Measurements from ENCODE around the gene CALML3. TPM values are rescaled to one million over a fixed set of nuclear protein-coding genes. Genes with fewer than 3 reads are reported as not detected.

The CALML3 gene
- polyA plus RNA-seq, 1 donor = 0.45 TPM

- DNase-seq = no peak
Measured at GRCh38 chr10:5543623-5544022, 18.9 kb downstream of the CALML3 start.

- DNase-seq = no peak
Measured at GRCh38 chr10:5544216-5544805, 19.6 kb downstream of the CALML3 start.

DNA sequence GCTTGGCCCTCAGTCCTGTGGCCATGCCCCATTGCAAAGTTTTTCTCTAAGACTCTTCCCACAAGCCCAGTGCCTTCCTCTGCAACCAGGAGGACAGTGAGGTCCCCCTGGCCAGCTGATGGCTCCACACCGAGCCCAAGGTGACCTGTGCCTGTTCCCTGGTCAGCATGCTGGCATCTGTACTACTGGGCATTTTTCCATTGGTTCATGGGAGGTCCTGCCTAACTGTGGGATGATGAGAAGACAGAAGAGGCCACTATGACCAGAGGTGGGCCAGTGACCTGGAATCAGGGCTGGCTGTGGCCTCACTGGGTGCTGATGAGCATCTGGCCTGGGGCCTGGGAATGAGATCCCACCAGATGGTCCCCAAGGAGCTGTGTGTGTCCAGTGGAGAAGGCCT, 20.2 kb downstream of the CALML3 start:
- DNase-seq = no peak

GRCh38 chr10:5545426-5545777, 20.6 kb downstream of the CALML3 start:
- DNase-seq = no peak

DNA sequence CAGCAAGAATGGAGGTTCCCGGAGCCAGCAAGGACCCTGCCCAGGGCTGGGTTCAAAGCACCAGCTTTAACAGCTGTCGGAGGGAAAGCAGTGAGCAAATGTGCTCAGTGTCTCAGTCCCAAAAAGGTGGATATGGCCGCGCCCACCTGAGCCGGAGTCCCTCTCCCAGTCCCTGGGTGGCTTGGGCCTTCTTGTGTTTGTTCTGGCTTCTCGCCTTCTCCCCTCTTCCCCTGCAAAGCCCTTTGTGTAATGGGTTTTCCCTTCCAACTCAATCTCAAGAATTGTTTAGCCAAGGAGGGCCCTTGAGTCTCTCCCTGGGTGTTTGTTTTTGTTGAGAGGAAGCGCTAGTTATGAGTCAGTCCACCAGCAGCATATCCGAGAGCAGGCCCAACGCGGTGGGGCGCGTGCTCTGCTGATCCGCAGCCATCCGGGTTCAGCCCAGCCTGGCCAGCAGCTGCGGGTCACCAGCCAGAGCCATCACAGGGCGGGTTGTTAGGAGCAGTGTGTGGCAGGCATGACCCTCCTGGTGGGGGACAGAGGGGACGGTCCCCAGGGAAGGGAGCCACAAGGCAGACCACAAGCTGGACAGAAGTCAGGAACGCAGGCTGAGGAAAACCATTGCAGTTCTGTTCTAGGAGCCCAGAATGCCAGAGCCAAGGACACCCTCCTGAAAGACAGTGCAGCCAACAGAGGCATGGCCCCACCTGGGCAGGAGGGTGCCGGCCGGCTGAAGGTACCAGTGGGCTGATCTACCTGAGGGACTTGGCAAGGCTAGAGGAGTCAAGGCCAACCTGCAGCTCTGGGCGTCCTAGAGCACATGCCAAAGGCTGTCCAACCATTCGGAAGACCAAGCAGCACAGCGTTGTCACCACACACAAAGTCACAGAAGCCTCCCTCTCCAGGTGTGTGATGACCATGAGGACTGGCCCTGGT, 21.3 kb downstream of the CALML3 start:
- DNase-seq = no peak

DNA sequence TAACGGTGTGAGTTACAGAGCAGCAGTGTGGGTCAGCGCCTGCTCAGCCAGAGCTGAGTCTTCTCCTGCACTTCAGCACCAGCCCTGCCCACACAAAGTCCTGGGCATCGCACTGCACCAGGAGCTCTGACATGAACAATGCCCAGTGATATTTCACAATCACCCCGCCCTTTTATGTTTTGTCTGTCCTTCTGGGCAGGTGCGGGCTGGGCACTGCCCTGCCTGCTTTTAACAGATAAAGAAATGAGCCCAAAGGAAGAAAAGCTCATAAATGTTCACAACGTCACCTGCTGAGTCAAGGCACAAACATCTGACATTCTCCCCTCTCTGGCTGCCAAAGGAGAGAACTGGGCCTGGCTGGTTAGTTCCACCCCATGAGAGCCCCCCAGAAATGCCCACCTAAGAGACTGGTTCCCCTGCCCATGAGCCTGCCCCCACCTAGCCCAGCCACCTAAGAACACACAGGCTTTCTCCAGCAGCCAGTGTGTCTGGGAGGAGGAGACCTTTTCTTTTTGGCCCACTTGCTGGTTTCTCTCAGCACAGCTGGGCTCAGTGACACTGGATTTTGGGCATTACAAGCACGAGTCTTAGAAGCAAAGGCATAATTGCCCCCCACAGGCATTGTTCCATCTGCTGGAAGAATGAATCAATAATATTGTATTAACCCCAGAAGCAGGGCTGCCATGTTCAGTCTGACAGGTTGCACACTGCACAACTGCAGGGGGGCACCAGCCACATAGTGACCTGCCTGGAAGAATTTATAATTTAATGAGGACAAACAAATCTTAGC, 22.3 kb downstream of the CALML3 start:
- no peak for DNase-seq

DNA sequence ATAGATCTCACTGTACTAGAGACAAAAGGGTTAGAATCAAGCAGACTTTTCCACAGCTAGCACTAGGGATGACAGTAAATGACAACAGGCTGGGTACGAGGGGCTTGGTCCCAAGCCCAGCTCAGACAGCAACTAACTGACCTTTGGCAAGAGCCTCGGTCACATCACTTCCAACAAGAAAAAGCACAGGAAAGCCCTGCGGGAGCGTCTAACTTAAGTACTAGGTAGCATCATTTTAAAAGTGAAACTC, 22.8 kb downstream of the CALML3 start:
- no peak for DNase-seq

- no peak for DNase-seq
Measured at GRCh38 chr10:5547931-5548660, 23.3 kb downstream of the CALML3 start.

- DNase-seq = no peak
Measured at GRCh38 chr10:5549462-5550249, 24.9 kb downstream of the CALML3 start.

DNA sequence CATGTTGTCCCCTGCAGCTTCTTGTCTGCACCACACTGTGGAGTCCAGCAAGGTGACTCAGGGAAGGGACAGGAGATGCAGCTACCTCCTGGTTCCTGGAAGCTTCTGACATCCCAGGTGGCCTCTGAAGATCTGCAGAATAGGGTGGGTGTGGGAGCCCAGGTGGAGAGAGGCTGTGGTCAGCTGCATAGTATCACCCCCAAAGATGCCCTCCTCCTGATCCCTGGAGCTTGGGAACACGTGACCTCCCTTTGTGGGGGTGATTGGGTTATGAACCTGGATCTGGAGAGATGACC, 25.4 kb downstream of the CALML3 start:
- no peak for DNase-seq

DNA sequence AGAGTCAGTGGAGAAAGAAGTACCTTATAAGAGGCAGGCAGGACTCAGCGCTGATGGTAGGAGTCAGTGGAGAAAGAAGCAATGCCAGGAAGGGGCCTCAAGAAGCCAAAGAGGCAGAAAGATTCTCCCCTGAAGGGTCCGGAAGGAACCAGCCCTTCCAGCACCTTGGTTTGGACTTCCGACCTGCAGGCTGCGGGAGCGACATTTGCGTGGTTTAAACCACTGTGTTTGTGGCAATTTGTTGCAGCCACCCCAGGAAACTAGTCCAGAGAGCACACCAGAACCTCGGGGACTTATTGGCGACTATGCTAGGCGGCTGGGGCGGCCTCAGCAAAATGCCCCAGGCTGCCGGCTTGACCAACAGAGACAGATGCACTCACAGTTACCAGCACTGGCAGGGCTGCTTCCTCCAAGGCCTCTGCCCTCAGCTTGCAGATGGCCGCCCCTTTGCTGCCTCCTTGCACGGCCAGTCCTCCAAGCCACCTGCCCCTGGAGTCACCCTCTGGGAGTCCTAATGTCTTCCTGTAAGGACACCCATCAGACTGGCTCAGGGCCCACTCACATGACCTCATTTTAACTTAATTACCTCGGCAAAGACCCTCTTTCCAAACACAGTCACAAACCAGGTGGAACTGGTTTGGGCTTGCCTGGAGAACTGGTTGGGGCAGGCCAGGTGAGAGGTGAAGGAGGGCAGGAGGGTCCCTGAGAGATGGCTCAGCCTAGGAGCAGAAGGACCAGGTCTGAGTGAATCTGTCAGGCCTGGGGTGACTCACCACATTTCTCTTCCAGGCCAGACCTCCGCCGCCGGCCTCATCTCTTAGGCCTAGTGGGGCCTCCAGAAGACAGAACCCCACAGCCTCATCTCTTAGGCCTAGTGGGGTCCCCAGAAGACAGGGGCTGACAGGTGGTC, 26.1 kb downstream of the CALML3 start:
- DNase-seq = no peak

- DNase-seq = no peak
Measured at GRCh38 chr10:5551531-5552375, 27.0 kb downstream of the CALML3 start.

GRCh38 chr10:5552376-5553321, 27.9 kb downstream of the CALML3 start:
- DNase-seq = no peak

GRCh38 chr10:5553400-5554170, 28.8 kb downstream of the CALML3 start:
- DNase-seq = no peak

GRCh38 chr10:5555021-5555510, 30.3 kb downstream of the CALML3 start:
- DNase-seq = no peak

DNA sequence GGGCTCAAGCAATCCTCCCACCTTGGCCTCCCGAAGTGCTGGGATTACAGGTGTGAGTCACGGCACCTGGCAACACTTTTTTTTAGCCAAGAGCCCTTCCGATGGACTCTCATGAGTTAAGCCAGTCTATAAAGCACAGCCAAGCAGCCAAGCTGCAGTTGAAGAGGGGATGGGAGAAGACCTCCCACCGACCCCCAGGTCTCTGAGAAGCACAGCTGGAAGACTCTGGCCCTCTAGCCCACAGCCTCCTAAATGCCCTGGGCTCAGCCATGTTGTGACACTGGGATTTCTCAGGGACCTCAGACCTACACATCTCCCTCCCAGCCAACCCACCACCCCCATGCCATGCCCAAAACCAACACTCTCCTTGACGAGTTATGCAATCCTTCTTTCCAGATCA, 31.1 kb downstream of the CALML3 start:
- DNase-seq = no peak

GRCh38 chr10:5556576-5556975, 31.8 kb downstream of the CALML3 start:
- no peak for DNase-seq
